DMS 273 treated with DMSO at 0.1 percent for 48 hours (cell line): ENCODE data around the gene ISM1.

Experiments used
- DNase-seq: peaks from one replicate; lab custom pipeline; 2025; lab: John Stamatoyannopoulos, UW

The ISM1 gene

GRCh38 chr20:13256606-13257005, 35.5 kb downstream of the ISM1 start:
- no peak for DNase-seq

- no peak for DNase-seq
Observed at GRCh38 chr20:13259921-13260320, 38.8 kb downstream of the ISM1 start.

- DNase-seq = no peak
Observed at GRCh38 chr20:13260650-13261279, 39.7 kb downstream of the ISM1 start.

- no peak for DNase-seq
Observed at GRCh38 chr20:13261460-13262301, 40.6 kb downstream of the ISM1 start.

- no peak for DNase-seq
Observed at GRCh38 chr20:13262302-13262650, 41.2 kb downstream of the ISM1 start.

- DNase-seq = no peak
Observed at GRCh38 chr20:13262671-13263360, 41.7 kb downstream of the ISM1 start.

GRCh38 chr20:13263451-13263850, 42.4 kb downstream of the ISM1 start:
- DNase-seq = no peak

- DNase-seq = no peak
Observed at GRCh38 chr20:13264907-13265306, 43.8 kb downstream of the ISM1 start.

GRCh38 chr20:13265941-13266340, 44.9 kb downstream of the ISM1 start:
- no peak for DNase-seq

- no peak for DNase-seq
Observed at GRCh38 chr20:13267231-13267630, 46.2 kb downstream of the ISM1 start.

GRCh38 chr20:13268953-13269352, 47.9 kb downstream of the ISM1 start:
- DNase-seq = no peak

GRCh38 chr20:13270211-13270610, 49.1 kb downstream of the ISM1 start:
- DNase-seq = no peak

- no peak for DNase-seq
Observed at GRCh38 chr20:13271098-13271497, 50.0 kb downstream of the ISM1 start.

- no peak for DNase-seq
Observed at GRCh38 chr20:13271977-13272975, 51.2 kb downstream of the ISM1 start.

GRCh38 chr20:13274275-13274861, 53.3 kb downstream of the ISM1 start:
- DNase-seq = peak; percentile 45

- no peak for DNase-seq
Observed at GRCh38 chr20:13276945-13277541, 56.0 kb downstream of the ISM1 start.

- DNase-seq = no peak
Observed at GRCh38 chr20:13277663-13278295, 56.7 kb downstream of the ISM1 start.

- no peak for DNase-seq
Observed at GRCh38 chr20:13278812-13279570, 57.9 kb downstream of the ISM1 start.

- DNase-seq = no peak
Observed at GRCh38 chr20:13280609-13281324, 59.7 kb downstream of the ISM1 start.
